HG02973 (cell line): ENCODE results near the gene JAK2.
"Not testable (repeated sequence)": the region's sequence is repeated elsewhere in the genome, so short reads cannot be mapped to it uniquely, and the experiment has no call there.

Source experiments
- ATAC-seq: cut with Tn5 transposase; IDR thresholded peaks from one replicate; pipeline ENCODE4 v1.9.1; 2021; ENCODE audit warnings: moderate library complexity; ENCODE audit not compliant: unreplicated experiment

Gene JAK2

DNA sequence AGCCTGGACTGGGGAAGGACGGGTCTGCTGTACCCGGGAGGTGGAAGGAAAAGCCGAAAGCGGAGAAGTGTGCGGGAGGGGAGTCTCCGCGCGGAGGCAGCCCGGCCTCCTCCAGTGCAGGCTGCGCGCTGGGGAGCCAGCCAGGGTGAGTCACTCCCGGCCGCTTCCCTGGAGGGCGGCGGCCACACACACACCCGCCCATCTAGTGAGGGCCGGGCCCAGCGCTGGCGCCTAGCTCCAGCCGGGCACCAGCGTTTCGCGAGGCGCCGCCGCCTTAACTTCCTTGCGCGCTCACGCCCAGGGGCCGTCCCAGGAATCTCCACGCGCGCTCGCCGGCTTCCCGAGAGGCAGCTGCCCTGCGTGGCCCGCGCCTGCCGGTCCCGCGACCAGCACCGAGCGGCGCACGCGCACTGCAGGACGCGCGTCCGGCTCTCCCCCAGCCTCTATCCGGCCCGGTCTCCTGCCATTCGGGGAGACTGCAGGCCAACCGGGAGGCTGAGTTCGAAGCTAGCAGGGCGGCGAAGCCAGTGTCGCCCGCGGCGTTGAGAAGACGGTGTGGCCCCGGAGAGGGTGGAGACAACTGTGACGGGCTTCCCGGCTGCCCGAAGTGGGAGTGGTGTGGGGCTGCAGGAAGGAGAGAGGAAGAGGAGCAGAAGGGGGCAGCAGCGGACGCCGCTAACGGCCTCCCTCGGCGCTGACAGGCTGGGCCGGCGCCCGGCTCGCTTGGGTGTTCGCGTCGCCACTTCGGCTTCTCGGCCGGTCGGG, at the start of gene JAK2:
Gene JAK2, plus strand, starts transcription at position 652 of the 765 bp plus-strand sequence. CDS start 36,716 bp downstream, outside the sequence.
- ATAC-seq, result peak; percentile 57

DNA sequence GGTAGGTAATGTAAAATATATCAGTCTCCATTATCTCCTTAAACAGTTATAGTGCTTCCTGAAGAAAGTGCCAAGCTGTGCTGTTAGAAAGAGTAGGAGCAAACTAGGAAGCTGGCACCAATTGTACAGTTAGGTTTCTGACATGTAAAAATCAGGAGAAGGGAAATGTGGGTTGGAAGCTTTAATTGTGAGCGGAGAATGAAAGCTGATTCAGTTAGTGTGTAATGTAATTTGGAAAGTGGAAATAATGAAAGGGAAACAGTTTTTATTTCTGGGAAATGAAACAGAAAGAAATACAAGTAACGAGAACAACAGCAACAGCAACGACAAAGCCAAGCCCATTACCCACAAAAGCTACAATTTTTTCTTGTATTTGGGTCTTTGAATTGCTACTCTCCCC, 48.8 kb upstream of the JAK2 start:
- no peak for ATAC-seq

DNA sequence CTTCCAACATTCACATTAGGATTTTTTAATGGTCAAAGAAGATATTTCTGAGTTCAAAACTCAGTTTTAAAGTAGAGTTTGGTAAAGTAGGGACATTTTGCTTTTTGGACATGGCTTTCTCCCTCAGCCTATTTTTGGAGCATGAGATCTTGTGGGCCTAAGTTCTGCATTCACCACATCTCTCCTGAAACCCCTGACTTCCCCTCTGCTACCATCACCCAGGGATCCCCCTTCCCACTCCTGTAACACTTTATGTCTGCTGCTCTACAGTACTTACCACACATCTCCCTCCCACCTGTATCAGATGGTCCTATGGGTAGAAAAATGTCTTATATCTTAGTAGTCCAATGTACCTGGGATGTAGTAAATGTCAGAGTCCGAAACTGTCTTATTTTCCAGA, 48.2 kb upstream of the JAK2 start:
- ATAC-seq, result peak; percentile 62

DNA sequence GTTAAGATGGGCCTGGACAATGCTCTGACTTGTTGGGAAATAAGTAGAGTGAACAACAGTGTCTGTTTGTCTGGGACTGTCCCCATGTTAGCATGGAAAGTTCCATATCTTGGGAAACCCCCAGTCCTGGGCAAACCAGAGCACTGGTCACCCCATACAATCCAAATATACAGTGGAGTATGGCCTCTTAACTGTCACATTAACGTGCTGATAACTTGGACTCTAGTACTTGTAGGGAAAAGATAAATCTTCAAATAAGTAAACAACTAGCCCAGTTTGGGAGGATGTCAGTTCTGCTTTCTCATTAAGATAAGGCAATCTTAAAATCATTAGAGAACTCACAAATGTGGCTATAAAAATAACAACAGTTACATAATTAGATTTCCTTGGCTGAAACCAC, 47.6 kb upstream of the JAK2 start:
- no peak for ATAC-seq

DNA sequence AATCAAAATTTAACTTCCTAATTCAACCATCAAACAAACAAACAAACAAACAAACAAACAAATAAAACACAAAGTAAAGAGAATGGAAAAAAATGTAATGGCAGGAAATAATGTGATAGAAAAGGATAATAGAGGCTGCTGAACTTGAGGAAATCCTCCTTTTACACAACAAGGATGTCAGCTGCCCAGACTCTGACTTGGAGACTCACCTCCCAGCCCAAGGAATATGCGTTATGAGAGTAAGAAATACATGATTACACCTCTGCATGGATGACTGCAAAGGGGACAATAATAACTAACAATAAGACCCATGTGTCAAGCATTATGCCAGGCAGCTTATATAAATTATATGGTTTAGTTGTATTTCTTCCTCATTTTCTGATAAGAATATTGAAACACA, 46.6 kb upstream of the JAK2 start:
- no peak for ATAC-seq

DNA sequence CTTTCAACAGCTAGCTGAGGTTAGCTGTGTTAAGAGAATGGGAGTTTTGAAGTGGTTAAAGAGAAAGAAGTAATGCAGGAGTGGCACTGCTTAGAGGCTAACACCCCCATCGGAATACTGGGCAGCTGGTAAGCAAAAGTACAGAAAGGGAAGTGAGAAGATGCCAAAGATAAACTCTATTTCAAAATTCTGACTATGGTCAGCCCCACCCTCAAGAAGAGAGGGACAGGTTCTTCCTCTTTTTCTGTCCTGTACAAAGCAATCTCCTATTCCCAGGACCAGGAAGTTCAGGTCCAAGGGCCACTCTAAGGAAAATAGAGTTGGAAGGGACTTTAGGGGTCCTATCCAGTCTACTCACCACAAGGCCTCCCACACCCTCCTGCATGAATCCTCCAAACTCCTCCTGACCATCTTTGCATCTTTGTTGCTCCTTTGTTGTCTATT, 45.9 kb upstream of the JAK2 start:
- ATAC-seq, result peak; percentile 70

DNA sequence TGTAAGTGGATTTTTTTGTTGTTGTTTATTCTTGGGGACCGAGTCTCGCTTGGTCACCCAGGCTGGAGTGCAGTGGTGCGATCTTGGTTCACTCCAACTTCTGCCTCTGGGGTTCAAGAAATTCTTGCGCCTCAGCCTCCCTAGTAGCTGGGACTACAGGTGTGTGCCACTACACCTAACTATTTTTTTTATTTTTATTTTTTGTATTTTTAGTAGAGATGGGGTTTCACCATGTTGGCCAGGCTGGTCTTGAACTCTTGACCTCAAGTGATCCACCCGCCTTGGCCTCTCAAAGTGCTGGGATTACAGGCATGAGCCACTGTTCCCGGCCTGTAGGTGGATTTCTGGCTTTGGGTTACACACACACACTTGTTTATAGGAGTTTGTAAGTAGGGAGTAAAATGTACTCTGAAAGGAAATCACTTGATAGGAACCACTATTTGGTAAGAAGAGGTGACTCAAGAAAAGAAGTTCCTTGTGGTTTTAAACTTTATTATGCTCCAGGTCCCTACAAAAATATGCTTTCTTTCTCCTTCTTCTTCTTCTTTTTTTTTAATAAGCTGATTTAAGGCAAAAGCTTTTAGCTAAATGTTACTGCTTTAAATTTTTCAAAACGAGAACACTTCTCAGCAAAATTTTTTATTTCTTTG, 42.9 kb upstream of the JAK2 start:
- ATAC-seq, result not testable (repeated sequence)

DNA sequence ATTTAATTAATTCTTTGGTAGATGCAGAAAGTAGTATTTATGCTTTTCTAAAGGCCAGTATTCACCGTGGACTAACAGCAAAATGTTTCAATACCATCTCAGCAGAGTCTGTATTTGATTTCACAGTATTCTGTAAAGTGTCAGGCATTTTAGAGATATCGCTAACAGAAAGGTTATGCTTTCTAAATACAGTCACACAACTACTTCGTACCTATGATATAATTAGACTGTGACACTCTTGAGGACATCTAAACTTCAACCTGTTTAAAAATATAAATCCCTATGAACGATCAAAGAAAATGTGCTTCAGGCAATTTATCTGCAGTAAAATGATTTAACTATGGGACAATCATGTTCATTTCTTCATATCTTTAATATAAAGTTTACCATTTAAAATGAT, 41.7 kb upstream of the JAK2 start:
- no peak for ATAC-seq

DNA sequence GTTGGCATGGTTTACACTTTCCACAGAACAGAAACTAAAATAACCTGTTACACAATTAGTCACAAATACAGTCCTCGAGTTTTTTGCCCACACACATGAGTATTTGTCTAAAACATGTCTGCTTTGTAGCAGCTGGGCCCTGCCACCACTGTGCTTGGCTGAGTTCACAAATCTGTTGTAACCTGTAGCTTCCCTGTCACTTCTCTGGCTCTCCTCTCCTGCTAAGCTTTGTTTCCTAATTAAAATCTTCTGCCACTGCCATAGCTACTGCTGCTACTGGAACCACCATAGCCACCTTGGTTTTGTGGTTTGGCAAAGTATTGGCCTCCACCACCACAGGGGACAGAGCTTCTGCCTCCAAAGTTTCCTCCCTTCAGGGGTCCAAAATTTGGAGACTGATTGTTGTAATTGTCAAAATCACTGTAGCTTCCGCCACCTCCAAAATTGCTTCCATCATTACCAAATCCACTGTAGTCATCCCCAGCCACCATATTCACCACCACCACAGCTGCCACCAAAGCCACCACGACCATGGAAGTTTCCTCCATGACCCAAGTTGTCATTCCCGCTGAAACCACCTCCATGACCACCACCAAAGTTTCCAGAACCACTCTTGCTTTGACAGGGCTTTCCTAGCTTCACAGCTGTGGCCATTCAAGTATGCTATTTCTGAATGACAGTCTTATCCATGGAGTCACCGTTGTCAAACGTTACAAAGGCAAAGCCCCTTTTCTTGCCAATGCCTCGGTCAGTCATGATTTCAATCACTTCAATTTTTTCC, 40.5 kb upstream of the JAK2 start:
- not testable (repeated sequence) for ATAC-seq

DNA sequence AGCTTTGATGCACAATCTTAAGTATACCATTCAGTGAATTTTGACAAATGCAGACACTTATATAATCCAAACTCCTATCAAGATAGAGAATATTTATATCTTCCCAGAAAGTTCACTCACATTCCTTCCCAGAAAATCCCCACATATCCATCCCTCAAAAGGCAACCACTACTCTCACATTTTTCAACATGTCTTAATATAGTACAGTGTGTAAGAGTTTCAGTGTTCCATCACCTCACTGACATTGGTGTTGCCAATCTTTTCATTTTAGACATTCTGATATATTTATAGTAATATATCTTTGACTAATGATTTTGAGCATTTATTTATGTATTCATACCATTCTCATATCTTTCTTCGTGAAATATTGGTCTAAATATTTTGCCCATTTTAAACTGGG, 38.1 kb upstream of the JAK2 start:
- ATAC-seq, result no peak

DNA sequence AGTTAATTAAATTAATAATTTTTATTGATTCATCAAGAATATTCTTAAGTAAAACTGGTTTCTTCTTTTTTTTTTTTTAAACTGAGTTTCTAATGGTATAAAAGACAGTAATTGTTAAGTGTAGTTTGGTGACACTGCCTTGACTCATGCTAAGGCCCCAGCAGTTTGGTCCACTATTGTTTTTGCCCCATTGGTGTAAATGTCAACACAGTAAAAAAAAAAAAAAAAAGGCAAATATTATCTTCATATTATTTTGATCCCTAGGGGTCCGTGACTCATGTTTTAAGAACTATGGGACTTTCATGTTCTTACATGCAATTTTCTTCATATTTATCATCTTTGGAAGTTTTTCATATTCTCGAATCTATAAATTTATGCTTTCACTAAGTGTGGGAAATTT, 29.2 kb upstream of the JAK2 start:
- ATAC-seq, result no peak

DNA sequence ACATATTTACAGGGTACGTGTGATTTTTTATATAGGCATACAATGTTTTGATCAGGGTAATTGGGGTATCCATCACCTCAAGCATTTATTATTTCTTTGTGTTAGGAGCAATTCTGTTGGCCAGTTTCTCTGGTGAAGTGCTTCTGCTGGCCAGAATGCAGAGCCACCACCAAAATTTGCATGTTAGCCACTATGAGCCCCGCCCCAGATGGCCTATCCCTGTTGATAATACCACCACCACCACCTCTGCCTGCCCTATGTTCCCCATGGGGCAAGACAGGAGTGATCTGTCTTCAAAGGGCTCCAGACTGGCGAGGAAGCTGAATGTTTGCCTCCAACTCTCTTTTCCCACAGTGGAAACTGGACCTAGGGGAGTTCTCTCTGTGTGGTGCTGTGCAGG, 26.0 kb upstream of the JAK2 start:
- no peak for ATAC-seq

DNA sequence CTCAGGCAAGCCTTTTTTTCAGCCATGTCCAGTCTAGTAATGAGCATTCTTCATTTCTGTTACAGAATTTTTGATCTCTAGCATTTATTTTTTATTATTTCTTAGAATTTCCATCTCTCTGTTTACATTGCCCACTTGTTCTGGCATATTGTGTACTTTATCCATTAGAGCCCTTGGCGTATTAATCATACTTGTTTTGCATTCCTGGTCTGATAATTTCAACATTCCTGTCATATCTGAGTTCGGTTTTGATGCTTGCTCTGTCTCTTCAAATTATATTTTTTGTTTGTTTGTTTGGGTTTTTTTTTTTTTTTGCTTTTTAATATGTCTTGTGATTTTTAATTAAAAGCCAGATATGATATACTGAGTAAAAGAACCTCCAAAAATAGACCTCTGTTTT, 23.0 kb upstream of the JAK2 start:
- ATAC-seq, result no peak

DNA sequence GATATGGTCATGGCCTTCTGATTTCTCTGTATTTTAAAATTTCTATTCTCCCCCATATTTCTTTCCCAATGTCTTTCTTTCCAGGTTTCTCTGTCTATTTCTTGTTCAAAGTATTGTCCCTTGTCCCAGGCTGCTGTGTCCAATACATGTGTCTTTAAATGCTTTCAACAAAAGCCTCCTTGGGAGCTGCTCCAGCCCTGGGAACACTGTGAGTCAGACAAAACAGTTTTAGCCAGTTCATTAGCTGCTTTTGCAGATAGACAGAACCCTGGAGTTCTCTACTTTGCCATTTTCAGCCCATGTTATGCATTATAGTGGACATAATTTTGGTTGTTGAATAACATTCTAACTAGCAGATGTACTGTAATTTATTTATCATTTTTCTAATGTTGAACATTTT, 20.5 kb upstream of the JAK2 start:
- no peak for ATAC-seq

DNA sequence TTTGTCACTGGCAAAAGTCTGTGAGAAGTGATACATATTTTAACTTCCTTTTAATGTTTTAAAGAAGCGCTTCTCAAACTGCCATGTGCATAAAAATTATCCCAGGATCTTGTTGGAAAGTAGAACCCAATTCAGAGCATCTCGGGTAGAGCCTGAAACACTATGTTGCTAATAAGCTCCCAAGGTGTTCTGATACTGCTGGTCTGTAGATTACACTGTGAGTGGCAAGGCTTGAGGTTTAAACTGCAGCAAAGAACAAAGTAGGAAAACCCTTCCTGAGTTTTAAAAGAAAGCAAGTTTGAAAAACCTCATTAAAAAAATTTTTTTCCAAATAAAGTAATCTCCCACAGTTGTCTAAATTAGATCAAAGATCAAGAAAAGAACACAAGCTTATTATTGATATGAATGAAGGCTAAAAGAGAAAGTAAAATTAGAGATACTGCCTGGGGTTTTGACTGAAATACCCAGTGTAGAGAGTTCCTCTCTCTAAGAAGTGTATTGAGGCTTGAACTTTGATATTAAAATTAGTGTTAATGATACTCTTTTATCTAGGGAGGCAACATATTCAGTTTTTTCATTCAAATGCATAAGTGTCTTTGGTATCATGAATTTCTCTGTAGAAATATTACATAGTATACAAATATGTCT, 19.8 kb upstream of the JAK2 start:
- no peak for ATAC-seq

DNA sequence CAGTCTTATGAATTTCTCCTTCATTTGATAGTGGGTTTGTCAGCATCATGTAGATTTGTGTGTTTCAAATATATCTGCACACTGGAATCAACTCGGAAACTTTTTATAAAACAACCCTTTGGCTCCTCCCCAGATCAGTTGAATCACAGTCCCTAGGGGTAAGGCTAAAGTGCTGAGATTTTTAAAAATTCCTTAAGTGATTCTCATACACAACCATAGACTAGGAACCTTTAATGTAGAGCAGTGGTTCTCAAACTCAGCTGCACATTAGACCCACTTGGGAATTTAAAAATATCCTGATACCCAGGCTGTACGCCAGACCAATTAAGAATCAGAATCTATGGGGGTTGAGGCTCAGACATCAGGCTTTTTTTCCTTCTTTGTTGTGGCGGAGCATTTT, 17.5 kb upstream of the JAK2 start:
- no peak for ATAC-seq

DNA sequence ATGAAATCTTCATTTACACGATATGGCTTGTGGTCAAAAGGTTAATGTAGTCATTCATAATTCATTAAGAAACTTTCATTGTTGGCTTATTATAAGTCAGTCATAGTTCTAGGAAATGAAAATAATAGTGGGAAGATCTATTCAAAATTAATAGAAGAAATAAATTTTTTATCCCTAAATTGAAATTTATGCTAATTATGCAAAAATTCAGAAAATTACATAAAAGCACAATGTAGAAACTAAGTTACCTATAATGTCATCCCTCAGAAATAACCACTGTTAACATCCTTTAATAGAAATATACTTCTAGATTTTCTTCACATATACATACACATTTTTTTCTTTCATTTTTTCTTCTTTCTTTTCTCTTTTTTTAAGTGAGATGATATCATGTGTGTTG, 15.9 kb upstream of the JAK2 start:
- no peak for ATAC-seq

DNA sequence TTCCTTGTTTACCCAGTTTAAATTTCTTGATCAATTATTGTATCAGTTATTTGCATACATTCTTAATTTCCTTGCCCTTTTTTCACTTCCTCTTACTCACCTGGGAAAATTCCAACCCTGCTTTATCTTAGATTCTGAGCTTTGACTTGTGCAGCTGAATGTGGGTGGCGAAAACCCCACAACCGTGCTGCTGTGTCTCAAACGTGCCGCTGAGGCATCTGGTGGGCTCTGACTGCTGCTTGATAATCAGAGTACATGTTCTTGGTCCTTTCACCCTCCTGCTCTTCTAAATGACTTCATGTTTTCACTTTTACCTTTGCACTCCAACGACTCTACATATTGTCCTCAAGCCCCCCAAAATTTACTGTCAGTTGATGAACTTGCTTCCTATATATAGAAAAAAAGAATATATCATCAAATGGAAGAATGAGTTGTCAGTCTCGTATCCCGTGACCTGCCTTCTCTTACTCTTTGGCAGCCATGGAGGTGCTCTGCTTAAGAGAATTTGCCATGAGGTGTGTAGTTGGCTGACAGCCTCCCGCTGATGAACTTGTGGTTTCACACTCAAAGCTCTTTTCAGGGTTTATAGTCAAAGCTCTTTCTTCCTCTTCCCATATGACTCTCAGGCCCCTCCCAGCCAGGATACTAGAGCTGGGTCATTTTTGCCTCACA, 14.0 kb upstream of the JAK2 start:
- ATAC-seq, result peak; percentile 90

DNA sequence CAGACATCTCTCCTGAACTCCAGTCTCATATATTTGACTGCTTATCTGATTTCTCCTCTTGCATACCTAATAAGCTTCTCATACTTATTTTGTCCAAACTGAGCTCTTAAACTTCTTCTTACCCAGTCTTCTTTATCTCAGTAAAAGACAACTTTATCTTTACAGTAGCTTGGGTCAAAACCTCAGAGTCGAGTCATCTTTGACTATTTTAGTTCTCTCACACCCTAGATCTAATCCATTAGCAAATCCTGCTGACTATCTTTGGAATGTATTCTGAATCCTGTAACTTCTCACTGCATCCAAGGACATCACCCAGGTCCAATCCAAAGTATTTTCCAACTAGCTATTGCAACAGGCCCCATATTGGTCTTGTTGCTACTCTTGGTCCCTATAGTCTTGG, 11.8 kb upstream of the JAK2 start:
- no peak for ATAC-seq

DNA sequence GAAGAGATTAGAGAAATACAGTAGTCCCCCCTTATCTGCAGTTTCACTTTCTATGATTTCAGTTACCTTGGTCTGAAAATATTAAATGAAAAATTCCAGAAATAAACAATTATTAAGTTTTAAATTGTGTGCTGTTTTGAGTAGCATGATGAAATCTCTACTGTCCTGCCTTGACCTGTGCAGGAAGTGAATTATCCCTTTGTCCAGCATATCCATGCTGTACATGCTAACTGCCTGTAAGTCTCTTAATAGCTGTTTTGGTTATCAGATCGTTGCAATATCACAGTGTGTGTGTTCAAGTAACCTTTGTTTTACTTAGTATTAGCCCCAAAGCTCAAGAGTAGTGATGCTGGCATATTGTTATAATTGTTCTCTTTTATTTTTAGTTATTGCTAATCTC, 11.2 kb upstream of the JAK2 start:
- ATAC-seq, result no peak

DNA sequence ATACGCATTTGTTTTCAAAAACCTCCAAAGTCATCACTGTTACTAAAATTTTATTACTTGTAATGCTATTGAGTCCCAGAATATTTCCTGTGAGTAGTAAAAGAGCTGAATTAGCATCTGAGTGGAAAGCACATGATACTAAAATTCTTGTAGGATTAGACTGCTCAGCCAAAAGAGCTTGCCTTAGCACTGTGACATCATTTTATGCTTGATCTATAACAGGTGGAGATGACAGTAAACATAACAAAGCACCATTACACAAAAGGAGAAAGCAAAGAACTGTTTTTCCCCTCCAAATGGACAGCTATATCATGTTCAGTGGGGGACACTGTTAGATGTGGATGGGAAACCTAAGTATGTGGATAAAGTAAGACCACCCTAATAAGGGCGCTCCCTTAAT, 5.8 kb upstream of the JAK2 start:
- no peak for ATAC-seq
